Activated CD4-positive, alpha-beta T cell treated with anti-CD3 and anti-CD28 coated beads for 4 hours (primary cell): ENCODE data around the gene CHMP4A.

Experiments
- DNase-seq, 2 donors: peaks; one replicate each; pipeline ENCODE4 v3.0.0-alpha.2; 2020

CHMP4A gene

DNA sequence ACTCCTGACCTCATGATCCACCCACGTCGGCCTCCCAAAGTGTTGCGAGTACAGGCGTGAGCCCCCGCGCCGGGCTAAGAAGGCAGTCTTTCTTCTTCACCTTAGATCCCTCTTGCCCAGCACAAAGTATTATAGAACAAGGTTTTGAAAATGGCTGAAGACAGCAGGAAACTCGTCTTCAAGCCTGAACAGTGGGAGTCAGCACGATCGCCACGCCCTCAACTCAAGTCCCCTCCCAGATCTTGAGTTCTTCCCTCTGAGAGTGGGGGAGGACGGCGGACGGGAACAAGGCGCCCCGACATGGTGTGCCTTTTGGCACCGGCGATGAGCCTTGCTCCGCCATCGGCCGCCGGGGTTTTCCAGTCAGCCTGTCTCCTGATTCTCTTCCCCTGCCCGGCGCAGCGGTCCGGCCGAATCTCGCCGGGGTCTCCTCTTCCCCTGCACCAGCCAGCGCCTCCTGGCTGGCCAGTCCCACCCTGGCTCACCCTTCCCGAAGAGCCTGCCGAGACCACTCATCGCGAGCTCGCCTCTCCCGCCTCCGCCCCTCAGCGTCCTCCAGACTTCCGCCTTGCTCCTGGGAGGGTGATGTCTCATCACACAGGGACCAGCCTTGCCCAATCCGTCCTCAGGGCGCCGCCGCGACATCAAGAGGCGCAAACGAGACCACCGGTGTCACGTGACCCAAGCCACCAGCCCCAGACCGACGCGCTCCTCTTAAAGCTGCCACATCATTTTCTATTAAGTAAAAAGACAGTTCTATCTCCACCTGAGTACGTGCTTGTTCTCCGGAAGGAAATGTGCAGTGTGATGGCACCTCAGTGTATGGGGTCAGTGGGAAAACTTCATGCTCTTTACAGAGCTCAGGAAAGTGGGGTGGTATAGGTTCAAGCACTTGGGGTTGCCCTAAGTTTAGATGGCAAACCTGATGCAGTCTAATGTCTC lies at the start of gene CHMP4A:
CHMP4A (minus strand) TSS at position 565 of the 942 bp plus-strand sequence; CDS start at position 516, 49 bp downstream.
- DNase-seq = peak; percentile 92 to 94

- DNase-seq = no peak
Observed at GRCh38 chr14:24261969-24262327, 48.7 kb upstream of the CHMP4A start.

- no peak for DNase-seq
Observed at GRCh38 chr14:24261256-24261968, 48.1 kb upstream of the CHMP4A start.

- no peak for DNase-seq
Observed at GRCh38 chr14:24260780-24261157, 47.5 kb upstream of the CHMP4A start.

- DNase-seq = no peak
Observed at GRCh38 chr14:24260026-24260779, 46.9 kb upstream of the CHMP4A start.

GRCh38 chr14:24259282-24260025 lies 46.2 kb upstream of the CHMP4A start:
- no peak for DNase-seq

GRCh38 chr14:24258548-24259265 lies 45.4 kb upstream of the CHMP4A start:
- no peak for DNase-seq

DNA sequence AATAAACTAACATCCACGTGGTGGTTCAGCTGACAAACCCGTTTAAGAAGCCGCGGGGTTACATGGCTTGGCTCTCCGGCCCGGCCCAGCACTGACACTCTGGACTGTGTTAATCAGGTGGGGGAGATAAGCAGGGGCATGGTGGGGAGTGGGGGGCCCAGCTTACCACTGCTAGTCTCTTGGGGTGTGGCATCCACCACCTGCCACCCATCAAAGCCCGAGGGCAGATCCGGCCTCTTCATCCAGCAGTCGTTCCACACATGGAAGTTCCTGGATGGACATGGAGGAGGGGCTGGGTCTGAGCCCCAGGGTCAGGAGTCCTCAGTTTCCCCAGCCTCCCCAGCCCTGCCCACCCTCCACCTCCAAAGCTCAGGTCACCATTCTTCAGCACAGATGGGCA lies 44.8 kb upstream of the CHMP4A start:
- DNase-seq = no peak

DNA sequence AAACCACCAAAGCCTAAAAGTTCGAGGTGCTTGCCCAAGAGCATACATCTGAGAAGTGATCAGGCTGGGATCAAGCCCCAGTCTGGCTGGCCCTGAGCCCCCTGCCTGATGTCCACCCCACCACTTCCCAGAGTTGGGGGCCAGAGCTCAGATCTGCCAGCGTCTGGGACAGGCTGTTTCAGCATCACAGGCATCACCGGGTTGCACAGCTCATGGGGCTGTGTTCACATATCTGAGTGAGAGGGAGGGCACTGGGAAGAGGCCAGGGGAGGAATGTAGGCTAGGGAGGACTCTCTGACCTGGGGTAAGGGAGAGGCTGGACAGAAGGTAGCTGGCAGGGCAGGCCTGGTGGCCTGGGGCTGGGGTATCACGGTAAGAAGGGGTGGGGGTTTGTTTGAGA lies 43.7 kb upstream of the CHMP4A start:
- DNase-seq = no peak

DNA sequence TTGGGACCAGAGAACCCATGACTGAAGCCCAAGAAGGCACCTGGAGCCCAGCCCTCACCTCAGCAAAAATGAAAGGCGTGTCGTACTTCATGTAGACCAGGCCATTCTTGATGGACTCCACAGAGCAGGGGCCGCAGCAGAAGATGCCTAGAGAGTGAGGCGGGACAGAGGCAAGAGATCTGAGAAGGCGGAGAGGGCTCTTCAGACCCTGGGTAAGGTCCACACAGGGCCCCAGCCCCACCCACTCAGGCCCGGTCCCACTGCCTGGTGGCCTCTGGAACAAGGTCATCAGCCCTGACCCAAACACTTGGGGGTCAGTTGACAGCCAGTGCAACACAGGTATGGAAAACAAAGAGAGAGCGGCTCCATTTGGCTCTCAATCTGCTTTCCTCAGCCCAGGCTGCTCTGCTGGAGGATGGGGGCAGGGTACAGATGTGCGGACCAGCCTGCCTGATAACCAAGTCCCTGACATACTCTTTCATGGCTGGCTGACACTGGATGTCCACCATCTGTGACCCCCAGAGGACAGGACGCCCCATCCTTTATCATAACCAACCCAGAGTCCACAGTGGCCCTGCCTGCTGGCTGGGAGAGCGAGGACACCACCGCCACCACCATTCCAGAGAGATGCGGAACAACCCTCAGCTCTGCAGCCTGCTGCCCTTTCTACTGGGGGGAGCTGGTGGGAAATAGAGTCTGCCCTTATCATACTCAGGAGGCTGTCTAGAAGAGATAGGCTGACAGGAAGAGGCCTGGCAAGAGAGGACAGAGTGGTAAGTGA lies 42.8 kb upstream of the CHMP4A start:
- DNase-seq = no peak

DNA sequence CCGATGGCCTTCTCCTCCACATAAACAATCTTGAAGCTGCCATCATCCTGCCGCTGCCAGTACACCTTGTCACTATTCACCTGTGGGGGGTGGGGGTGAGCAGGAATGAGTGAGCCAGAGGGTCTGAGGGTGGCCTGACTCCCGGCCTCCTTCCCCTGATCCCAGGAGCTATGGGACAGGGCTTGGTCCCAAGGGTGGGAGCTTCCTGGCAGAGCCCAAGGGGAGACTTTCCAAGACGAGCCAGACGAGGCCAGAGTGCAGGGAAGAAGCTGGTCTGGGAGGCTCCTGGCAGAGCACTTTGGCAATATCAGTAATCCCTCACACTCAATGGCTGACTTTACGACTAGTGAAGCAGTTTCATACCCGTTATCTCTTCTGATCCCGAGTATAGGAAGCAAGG lies 42.1 kb upstream of the CHMP4A start:
- no peak for DNase-seq

DNA sequence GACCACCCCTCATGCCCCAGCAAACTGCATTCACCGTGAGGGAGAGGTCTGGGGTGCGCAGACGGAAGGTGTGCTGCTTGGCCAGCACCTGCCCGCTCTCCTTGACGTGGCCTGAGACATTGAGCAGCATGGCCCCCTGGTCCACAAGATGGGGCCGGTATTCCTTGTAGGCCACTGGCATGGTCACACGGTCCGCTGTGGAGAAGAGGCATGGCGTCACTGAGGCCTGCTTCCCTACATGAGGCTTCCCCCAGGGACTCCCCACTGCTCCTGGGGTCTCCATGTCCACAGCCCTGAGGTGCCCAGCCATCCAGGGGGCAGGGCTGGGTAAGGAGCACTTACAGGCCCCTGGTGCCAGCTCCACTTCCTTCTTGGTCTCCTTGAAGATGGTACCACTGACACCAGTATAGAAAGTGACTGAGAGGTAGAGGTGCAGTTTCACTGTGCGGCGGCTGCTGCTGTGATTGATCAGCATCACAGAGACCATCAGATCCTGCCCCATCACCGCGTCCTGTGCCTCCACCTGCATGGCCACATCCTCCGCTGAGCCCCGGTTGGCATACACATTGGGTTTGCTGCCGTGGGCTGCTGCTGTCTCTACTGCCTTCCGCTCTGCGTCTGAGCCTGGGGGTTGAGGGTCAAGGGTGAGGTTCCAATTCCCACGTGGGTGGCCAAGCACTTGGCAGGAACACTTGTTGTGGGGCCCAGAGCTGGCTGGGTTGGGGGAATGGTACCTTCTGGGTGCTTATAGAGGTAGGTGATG lies 41.5 kb upstream of the CHMP4A start:
- DNase-seq = no peak

DNA sequence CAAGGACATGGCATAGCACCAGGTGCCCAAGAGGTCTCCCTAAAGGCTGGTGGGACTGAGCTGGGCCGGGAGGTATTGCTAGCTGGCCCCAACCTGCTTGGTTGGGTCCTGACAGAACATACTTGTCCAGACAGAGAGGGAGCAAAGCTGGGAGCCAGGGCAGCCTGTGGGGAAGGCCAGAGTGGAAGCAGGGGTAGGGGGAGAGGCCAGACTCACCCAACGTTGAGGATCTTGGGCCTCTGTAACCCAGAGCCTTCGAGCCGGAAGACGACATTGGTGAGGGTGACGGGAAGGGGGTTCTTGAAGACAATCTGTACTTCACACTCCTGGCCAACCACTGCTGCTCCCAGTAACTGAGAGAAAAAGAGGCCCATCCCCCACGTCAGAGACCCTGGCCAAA lies 40.6 kb upstream of the CHMP4A start:
- no peak for DNase-seq

DNA sequence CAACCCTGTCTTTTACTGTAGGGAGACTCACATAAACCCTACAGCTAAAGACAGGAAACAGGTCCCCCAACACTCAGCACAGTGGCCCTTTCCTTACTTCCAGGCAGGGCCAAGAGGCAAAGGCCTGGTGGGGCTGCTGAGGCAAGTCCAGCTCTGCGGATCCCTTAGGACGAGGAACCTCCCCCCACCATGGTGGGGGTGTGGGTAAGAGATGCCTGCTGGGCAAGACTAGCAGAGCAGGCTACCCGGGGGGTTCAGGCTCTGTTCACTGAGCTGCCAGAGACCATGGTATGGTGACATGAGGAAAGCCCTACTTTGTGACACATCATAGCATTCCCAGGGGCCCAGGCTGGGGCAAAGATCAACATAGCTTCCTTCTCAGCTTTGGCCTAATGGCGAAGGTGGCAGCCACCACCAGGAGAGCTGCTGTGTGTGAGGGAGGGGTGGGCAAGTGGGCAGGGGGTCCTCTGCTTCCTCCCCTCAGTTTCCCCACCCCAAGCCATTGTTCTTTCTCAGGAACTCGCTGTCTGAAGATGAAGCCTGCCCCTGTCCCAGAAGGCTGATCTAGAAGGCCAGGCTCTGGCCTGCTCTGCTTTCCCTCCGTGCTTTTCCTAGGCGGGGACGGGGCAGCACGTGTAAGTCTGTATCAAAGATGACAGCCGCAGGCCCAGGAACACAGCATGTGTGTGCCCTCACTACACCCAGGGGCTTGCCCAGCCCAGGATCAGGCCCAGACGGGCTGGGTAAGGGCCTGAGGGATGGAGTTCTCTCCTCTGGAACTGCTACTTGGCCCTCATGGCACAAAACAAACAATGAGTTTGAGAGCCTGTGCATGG lies 39.2 kb upstream of the CHMP4A start:
- no peak for DNase-seq

- DNase-seq = no peak
Observed at GRCh38 chr14:24251880-24252288, 38.6 kb upstream of the CHMP4A start.

DNA sequence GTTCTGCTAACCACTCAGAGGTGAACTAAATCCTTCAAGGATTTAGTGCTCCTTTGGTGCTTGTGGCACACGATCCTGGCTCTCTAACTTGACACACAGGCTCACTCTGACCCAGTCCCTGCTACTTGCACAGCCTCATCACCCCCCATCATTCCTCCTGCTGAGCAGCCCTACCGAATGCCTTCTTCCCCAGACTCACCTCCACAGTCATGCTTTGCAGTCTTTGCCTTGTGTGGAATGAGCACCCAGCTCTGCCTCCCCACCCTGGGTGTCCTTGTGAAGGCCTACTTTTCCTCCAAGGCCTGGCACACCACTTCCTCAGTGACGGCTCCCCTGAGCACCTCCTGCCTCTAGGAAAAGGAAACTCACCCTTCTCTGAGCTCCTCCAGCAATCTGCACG lies 37.1 kb upstream of the CHMP4A start:
- no peak for DNase-seq

DNA sequence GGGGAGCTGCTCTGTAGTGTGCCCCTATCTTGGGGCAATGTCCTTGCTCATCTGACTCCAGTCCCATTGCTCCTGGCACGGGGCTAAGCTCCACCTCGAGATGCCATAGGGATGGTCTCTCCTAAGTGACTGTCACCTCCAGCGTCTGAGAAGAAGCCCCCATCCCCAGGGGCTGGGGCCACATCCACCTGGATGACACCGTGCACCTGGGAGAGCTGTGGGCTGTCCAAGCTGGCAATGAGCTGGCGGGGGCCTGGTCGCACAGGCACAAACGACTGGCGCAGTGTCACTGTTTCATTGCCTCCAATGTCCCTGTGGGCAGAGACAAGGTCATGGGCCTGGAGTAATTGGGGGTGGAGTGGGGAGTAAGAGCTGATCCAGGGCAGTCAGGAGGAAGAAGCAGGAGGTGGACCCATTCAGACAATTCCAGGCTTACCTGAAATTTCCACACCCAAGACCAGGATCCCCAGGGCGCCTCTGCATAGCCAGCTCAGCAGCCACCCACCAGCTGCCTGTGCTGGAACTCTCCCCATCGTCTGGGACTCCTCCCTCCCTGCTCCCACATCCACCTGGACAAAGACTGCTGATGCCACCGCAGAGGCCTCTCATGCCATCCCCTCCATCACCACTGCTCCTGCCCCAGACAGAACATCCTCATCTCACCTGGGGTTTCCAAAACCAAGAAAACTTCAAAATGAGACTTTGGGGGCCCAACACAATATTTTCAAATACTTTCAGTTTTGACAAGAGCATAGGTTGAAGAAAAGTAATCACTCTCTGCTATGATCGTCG lies 36.1 kb upstream of the CHMP4A start:
- no peak for DNase-seq

GRCh38 chr14:24247422-24247821 lies 34.1 kb upstream of the CHMP4A start:
- no peak for DNase-seq
